Activated CD4-positive, alpha-beta T cell treated with anti-CD3 and anti-CD28 coated beads, Interleukin-2, amount 50 U/mL, for 24 hours (primary cell): ENCODE results near the gene CCDC106.

Experiments
- DNase-seq, 2 donors: peaks; one replicate each; pipeline ENCODE4 v3.0.0-alpha.2; 2020; ENCODE audit warnings: low read depth in 1 of 2, low spot score in 1 of 2

The CCDC106 gene

GRCh38 chr19:55613930-55614710 lies 33.9 kb upstream of the CCDC106 start:
- no peak for DNase-seq

DNA sequence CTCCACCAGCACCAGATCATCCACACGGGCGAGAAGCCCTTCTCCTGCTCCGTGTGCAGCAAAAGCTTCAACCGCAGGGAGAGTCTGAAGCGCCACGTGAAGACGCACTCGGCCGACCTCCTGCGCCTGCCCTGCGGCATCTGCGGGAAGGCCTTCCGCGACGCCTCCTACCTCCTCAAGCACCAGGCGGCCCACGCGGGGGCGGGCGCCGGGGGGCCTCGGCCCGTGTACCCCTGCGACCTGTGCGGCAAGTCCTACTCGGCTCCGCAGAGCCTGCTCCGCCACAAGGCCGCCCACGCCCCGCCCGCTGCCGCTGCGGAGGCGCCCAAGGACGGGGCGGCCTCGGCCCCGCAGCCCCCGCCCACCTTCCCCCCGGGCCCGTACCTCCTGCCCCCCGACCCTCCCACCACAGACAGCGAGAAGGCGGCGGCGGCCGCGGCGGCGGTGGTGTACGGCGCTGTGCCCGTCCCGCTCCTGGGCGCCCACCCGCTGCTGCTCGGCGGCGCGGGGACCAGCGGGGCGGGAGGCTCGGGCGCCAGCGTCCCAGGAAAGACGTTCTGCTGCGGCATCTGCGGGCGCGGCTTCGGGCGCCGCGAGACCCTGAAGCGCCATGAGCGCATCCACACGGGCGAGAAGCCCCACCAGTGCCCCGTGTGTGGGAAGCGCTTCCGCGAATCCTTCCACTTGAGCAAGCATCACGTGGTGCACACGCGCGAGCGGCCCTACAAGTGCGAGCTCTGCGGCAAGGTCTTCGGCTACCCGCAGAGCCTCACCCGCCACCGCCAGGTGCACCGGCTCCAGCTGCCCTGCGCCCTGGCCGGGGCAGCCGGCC lies 33.1 kb upstream of the CCDC106 start:
- DNase-seq = no peak

GRCh38 chr19:55615543-55616394 lies 32.2 kb upstream of the CCDC106 start:
- no peak for DNase-seq

- DNase-seq = no peak
Observed at GRCh38 chr19:55616395-55616875, 31.6 kb upstream of the CCDC106 start.

DNA sequence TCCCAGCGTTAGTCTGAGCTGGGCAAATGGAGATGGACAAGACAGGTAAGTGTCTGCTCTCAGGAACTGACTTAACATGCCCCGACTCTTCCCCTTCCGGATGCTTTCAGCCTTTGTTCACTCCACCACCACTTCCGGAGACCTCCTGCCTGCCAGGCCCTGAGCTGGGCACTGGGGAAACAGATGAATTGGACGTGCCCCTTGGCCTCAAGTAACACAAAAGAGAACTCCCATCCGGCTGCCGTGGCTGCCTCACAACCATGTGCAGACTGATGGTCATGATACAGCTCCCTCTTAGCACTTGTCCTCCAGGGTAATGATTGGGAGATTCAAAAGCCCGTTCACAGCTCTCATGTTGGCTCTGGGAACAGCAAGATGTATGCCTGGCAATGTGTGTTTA lies 30.6 kb upstream of the CCDC106 start:
- DNase-seq = no peak

- DNase-seq = no peak
Observed at GRCh38 chr19:55618426-55618825, 29.6 kb upstream of the CCDC106 start.

DNA sequence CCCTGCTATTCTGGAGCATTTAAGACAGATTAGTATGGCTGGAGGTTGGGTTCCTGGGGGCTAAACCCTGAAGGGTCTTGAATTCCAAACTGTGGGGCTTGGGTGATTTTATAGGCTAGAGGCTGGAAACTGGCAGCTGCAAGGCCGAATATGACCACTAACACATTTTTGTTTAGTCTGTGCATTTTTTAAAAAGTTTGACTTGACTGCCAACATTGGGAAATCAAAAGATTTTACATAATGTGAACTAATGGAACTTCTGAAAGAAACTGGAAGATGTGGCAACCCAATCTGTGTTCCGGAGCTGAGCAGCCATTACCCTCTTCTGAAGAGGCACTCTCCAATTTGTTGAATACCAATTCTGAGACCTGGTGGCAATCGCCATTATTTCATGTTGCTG lies 28.7 kb upstream of the CCDC106 start:
- DNase-seq = no peak

- no peak for DNase-seq
Observed at GRCh38 chr19:55620410-55621204, 27.4 kb upstream of the CCDC106 start.

GRCh38 chr19:55621205-55621672 lies 26.8 kb upstream of the CCDC106 start:
- DNase-seq = no peak

DNA sequence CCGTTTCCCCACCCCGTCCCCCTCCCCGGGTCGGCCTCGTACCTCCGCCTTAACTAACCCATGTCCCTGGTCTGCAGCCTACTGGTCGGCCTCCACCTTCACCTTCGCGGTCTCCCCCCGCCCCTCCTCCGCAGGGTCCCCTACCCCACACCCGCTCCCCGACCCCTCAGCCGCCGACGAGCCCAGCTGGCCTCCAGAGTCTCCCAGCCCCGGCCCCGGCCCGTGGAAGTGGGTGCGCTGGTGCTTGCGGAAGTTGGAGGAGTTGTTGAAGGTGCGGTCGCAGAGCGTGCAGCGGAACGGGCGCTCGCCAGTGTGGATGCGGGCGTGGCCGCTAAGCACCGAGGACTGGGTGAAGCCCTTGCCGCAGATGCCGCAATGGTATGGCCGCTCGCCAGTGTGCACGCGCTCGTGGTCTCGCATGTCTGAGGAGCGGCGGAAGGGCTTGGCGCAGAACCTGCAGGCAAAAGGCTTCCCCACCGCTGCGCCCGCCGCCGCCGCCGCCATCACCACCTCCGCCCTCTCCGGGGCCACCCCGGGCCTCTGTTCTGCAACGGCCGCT lies 26.3 kb upstream of the CCDC106 start:
- no peak for DNase-seq

DNA sequence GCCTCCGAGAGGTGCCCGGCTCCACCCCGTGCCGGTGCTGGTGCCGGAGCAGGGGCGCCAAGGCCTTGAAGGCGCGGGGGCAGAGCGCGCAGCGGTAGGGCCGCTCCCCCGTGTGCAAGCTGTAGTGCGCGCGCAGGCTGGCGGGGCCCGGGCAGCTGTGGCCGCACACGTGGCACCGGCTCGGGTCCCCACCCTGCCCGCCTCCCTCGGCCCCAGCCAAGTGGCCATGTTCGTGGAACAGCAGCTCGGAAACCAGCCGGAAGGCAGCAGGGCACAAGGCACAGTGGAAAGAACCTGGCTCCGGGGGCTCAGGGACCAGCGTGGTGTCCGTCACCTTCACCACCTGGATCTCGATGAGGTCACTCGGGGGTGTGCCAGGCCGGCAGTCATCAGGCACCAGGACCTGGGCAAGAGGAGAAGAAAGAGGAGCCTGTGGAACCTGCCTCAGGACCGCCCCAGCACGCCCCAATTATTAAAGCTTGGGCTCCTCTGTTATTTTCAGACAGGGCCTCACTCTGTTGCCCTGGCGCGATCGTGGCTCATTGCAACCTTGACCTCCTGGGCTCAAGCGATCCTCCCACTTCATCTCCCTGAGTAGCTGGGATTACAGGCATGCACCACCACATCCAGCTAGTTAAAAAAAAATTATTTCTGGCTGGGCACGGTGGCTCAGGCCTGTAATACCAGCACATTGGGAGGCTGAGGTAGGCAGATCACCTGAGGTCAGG lies 25.6 kb upstream of the CCDC106 start:
- DNase-seq = no peak

DNA sequence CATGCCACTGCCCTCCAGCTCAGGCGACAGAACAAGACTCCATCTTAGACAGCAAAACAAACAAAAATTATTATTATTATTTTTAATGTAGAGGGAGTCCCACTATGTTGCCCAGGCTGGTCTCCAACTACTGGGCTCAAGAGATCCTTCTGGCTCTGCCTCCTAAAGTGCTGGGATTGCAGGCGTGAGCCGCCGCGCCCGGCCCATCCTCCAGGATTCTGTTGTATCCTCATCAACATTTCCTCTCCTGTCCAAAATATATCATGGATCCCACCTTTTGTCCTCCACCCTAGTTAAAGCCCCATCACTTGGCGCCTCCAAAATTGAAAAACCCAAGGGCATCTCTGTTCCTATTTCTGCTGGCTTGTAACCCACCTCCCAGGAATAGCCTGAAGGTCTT lies 24.9 kb upstream of the CCDC106 start:
- DNase-seq = no peak

DNA sequence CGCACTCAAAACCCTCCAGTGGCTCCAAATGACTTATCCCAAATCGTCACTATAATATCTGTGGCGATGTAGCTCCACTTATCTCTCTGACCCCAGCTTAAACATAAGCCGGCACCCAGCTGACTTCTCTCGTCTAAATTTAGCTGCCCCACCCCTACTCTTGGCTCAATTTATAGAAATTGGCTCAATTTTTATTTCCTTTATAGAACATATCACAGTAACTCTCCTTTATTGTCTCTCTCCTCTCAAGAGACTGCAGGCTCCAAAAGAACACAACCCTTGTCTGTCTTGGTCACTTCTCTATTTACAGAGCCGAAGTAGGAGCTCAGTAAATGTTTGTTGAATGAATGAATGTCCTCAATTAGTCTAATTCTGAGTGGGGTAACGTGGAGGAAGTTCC lies 24.5 kb upstream of the CCDC106 start:
- no peak for DNase-seq

- peak; percentile 87 to 90 for DNase-seq
Observed at GRCh38 chr19:55624109-55625003, 23.7 kb upstream of the CCDC106 start, which contains the start of gene ZNF784. Gene ZNF784, minus strand, starts transcription at chr19:55624566. Its CDS starts 5 bp downstream, at chr19:55624561.

DNA sequence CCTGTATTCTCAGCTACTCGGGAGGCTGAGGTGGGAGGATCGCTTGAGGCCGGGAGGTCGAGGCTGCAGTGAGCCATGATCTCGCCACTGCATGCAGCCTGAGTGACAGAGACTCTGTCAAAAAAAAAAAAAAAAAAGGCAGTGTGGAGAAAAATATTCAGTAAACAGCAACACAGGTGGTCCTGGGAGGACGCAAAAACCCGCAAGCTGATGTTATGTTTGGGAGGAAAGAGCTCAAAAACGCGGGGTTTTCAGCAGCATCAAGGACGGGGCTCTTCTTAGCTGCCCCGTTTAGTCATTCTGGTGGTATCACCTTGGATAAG lies 23.0 kb upstream of the CCDC106 start:
- DNase-seq = no peak

GRCh38 chr19:55626350-55626749 lies 21.7 kb upstream of the CCDC106 start:
- DNase-seq = peak in 1 of 2 donors; percentile 61

GRCh38 chr19:55632463-55632834 lies 15.6 kb upstream of the CCDC106 start:
- DNase-seq = peak; percentile 63 to 91

GRCh38 chr19:55633861-55634260 lies 14.2 kb upstream of the CCDC106 start:
- DNase-seq = no peak

DNA sequence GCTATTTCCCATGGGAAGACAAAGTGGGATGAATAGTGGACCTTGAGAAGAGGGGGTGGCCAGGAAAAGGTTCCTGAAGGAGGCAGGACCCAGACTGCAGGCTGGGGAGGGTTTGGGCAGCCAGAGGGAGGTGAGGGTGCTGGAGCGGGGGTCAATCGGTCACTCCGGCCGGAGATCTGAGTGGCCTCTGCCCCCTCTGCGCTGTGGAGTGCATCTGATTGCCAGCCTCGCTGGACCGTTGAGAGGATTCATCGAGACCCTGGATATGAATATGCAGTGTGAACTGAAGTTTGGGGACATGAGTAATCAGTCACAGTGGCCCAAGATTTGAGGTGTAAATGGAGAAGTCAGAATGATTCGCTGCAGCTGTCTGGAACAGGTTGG lies 12.7 kb upstream of the CCDC106 start:
- DNase-seq = no peak
